Motor neuron (in vitro differentiated cells): ENCODE measurements around the gene RHOA. TPM values are rescaled to one million over a fixed set of nuclear protein-coding genes. Genes with fewer than 3 reads are reported as not detected.
"Not testable (repeated sequence)": the region's sequence is repeated elsewhere in the genome, so short reads cannot be mapped to it uniquely, and the experiment has no call there.

ENCODE experiments used
- ATAC-seq, 8 experiments: fragments of 200-7000 bp; cut with Tn5 transposase; replicated peaks in 6 of 8; 2 replicates each; pipeline ENCODE4 v1.8.0; 2021; ENCODE audit warnings: mild to moderate bottlenecking in 8 of 8, moderate library complexity in 8 of 8
- H3K27ac ChIP-seq, 2 donors: fragments of 250-450 bp; sonication (Bioruptor Pico); 2 replicates each; pipeline ENCODE4 v1.9.0; 2021; ENCODE audit warnings: antibody characterized with exemption in 2 of 2, mild to moderate bottlenecking in 2 of 2, moderate library complexity in 1 of 2
- H3K4me1 ChIP-seq, 2 donors: fragments of 250-450 bp; sonication (Bioruptor Pico); replicated peaks in 1 of 2; 2 replicates each; pipeline ENCODE4 v1.6.1; 2021; ENCODE audit warnings: antibody characterized with exemption in 2 of 2, mild to moderate bottlenecking in 2 of 2, moderate library complexity in 1 of 2
- H3K4me3 ChIP-seq, 5 donors: fragments of 250-450 bp; sonication (Bioruptor Pico); 2 replicates each; pipeline ENCODE4 v1.9.0; 2021; ENCODE audit warnings: antibody characterized with exemption in 5 of 5, mild to moderate bottlenecking in 5 of 5, moderate library complexity in 4 of 5
- WGBS, 10 experiments: fragments of 450-650 bp; shearing (Covaris generic); methylation state at CpG; one replicate each; pipeline ENCODE4 v1.0.0; 2022; 5-methylcytosine and 5-hydroxymethylcytosine counted together
- in situ Hi-C, 9 experiments: fragments of 400-800 bp; cut with MboI; loops; one replicate each; pipeline ENCODE4 v1.15.0; 2021; ENCODE audit warnings: low sequenced_read_pairs in 9 of 9, low pct_unique_long_range_greater_than_20kb in 2 of 9; ENCODE audit not compliant: unreplicated experiment in 9 of 9
- total RNA-seq, 8 experiments: library from RNA; unstranded; fragments of 300-600 nt; gene quantifications; 2 replicates each; pipeline versions ENCODE4 v1.2.3 to v1.2.4, GENCODE V29; 2022

Gene RHOA
- total RNA-seq, 8 experiments from 2014 or later = 80.9 to 295 (median 201) TPM

DNA sequence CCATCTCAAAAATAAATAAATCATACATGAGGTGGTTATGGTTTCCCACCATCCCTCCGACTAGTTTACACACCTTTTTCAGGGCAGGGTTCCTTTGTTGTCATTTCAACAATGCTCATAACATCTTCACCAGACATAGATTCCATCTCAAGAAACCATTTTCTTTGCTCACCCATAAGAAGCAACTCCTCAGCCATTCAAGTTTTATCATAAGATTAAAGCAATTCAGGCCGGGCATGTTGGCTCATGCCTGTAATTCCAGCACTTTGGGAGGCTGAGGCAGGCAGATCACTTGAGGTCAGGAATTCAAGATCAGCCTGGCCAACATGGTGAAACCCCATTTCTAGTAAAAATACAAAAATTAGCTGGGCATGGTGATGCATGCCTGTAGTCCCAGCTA is 83.4 kb downstream of the RHOA start:
- ATAC-seq, H3K27ac ChIP-seq, H3K4me1 ChIP-seq, H3K4me3 ChIP-seq: not testable (repeated sequence)
- in situ Hi-C loops = loop anchor here in 2 of 9 experiments (25.0 kb wide), 1 partner anchor 109 kb away; the partner anchor contains the start of gene NICN1 (in 2 of the 2)
- 67 to 100% (median 90%) methylated on average over 1 of the region's 2 CpGs; no CpG with 5 or more reads in 7 of the 10 experiments for WGBS, 10 experiments

DNA sequence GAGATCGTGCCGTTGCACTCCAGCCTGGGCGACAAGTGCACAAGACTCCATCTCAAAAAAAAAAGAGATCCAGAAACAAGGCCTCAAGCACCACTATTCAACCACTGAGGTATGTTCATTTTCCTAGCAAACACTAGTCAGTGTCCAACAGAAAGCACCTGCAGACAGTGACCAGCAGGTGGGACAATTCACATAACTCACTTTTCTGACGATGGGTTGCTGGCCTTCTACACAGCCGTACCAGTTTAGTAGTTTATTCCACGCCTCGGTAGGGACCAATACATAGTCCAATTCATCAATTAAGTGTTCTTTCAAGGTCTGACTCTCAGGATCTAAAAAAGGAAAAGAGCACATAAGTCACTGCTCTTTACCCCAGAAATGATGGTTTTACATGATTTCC is 84.3 kb downstream of the RHOA start:
- Histone ChIP-seq H3K4me3 (no peak overlapping the region), H3K27ac (no peak overlapping the region), H3K4me1 (no peaks in the 10 kb centered on the region)
- peak in 1 of 8 experiments; percentile 24 for ATAC-seq
- in situ Hi-C loops = loop anchor here in 2 of 9 experiments (25.0 kb wide), 1 partner anchor 110 kb away; the partner anchor contains the start of gene NICN1 (in 2 of the 2)
- WGBS, 10 experiments = 33 to 100% (median 87%) methylated on average over 2 to 5 of the region's 7 CpGs; no CpG with 5 or more reads in 4 of the 10 experiments

DNA sequence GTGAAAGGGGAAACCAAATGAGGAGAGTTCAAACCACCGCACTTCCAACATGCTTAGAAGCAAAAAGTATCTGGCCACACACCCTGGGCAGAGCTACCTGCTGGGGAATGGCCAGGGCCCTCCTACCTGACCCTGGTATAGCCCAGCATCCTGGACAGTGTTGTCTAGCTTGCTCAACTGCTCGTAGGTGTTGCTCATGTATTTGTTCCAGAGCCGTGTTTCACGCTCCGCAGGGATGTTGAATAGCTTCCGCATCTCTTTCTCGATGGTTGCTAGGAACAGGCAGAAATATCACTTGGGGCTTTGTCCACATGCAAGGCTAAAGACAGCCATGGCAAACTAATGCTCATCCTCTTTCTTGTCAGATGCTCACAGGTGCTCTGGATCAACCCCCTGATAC is 87.0 kb downstream of the RHOA start:
- in situ Hi-C loops = loop anchor here in 2 of 9 experiments (25.0 kb wide), 1 partner anchor 113 kb away; the partner anchor contains the start of gene NICN1 (in 2 of the 2)
- Histone ChIP-seq H3K27ac (no peak overlapping the region), H3K4me1 (no peaks in the 10 kb centered on the region), H3K4me3 (no peak overlapping the region)
- WGBS, 10 experiments = 29 to 100% (median 97%) methylated on average over 1 to 5 of the region's 7 CpGs; no CpG with 5 or more reads in 3 of the 10 experiments
- no peak for ATAC-seq

- WGBS, 10 experiments = 89 to 100% (median 97%) methylated on average over 3 to 10 of the region's 16 CpGs; no CpG with 5 or more reads in 3 of the 10 experiments
- Histone ChIP-seq H3K4me3 (no peak overlapping the region), H3K4me1 (no peaks in the 10 kb centered on the region), H3K27ac (no peak overlapping the region)
- ATAC-seq = no peak
- in situ Hi-C loops = no loop called here
Observed at GRCh38 chr3:49316696-49317457, 94.9 kb downstream of the RHOA start.

- in situ Hi-C loops = no loop called here
- Histone ChIP-seq H3K27ac (no peak overlapping the region), H3K4me3 (no peak overlapping the region), H3K4me1 (no peaks in the 10 kb centered on the region)
- peak in 2 of 8 experiments; percentile 28 to 69 for ATAC-seq
- 100% methylated on average over 1 of the region's 1 CpG; no CpG with 5 or more reads in 4 of the 10 experiments for WGBS, 10 experiments
Observed at GRCh38 chr3:49313896-49314688, 97.7 kb downstream of the RHOA start.

DNA sequence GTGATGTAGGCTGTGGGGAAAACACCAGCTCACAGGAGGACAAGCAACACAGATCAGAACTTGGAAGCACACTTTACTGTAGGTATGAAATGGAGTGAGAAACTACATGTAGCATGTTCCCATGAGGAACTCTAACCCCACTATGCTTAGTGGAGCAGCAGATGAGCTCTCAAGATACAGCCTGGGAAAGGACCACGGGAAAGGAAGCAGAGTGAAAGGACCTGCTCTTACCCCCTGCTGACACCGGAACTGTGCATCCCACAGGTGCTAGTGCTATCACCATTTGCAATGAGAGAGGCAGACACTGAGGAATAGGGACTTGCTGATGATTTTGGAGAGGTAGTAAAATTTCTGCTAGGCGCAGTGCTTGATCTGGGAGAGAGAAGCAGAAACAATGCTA is 100.5 kb downstream of the RHOA start:
- Histone ChIP-seq H3K4me3 (no peak overlapping the region), H3K4me1 (no peaks in the 10 kb centered on the region), H3K27ac (no peak overlapping the region)
- ATAC-seq = no peak
- WGBS, 10 experiments = 89 to 100% (median 100%) methylated on average over 1 to 3 of the region's 3 CpGs; no CpG with 5 or more reads in 5 of the 10 experiments
- in situ Hi-C loops = no loop called here

GRCh38 chr3:49310677-49311076 is 101.1 kb downstream of the RHOA start:
- Histone ChIP-seq H3K27ac (no peak overlapping the region), H3K4me1 (no peaks in the 10 kb centered on the region), H3K4me3 (no peak overlapping the region)
- in situ Hi-C loops = no loop called here
- WGBS, 10 experiments = 100% methylated on average over 1 of the region's 1 CpG; no CpG with 5 or more reads in 7 of the 10 experiments
- peak in 3 of 8 experiments; percentile 89 to 98 (median 95) for ATAC-seq

Other genes with a start within 250 kb of the RHOA start
- 10 to 100 TPM; 18.1 to 34.1 (median 25.2) TPM for gene CCDC71, start 245.6 kb downstream of the RHOA start, total RNA-seq
- 10 to 100 TPM; 18.5 to 83.7 (median 37.7) TPM for gene KLHDC8B, start 240.4 kb downstream of the RHOA start, total RNA-seq
- 10 to 100 TPM in 1 of 8 experiments, 1 to 10 TPM in 7; 1.7 to 12.6 (median 5.0) TPM for gene C3orf62, start 134.7 kb downstream of the RHOA start, total RNA-seq
- gene USP4, start 71.9 kb downstream of the RHOA start, total RNA-seq = 10 to 100 TPM; 14.5 to 56.9 (median 20.0) TPM
- gene GPX1, start 53.6 kb downstream of the RHOA start, total RNA-seq = 100 to 1,000 TPM; 101 to 243 (median 153) TPM
- gene TCTA, start 447 bp upstream of the RHOA start, total RNA-seq = 10 to 100 TPM in 7 of 8 experiments, 1 to 10 TPM in 1; 8.0 to 30.7 (median 20.2) TPM
- gene AMT, start 10.5 kb upstream of the RHOA start, total RNA-seq = 10 to 100 TPM in 5 of 8 experiments, 1 to 10 TPM in 3; 2.4 to 16.1 (median 11.4) TPM
- 10 to 100 TPM in 7 of 8 experiments, 1 to 10 TPM in 1; 4.1 to 20.1 (median 15.5) TPM for gene NICN1, start 17.3 kb upstream of the RHOA start, total RNA-seq
- gene DAG1, start 58.3 kb upstream of the RHOA start, total RNA-seq = 10 to 100 TPM; 21.6 to 69.1 (median 37.5) TPM
- 10 to 100 TPM in 1 of 8 experiments, 1 to 10 TPM in 6, under 1 TPM in 1; 0.31 to 12.6 (median 6.9) TPM for gene BSN, start 142.5 kb upstream of the RHOA start, total RNA-seq